ENCODE results near the gene UBQLN3. TPM values are rescaled to one million over a fixed set of nuclear protein-coding genes. Genes with fewer than 3 reads are reported as not detected.

UBQLN3 gene
- total RNA-seq, 2 experiments from 2014 or later: not detected

GRCh38 chr11:5524756-5525155 is 15.0 kb upstream of the UBQLN3 start:
- Histone ChIP-seq H3K4me1 (ENCODE audit: insufficient read depth, low read length, poor library complexity, severe bottlenecking) (no peaks in the 10 kb centered on the region), H3K9me2 (ENCODE audit: insufficient read depth, low read length) (no peaks in the 10 kb centered on the region), H3K27ac (ENCODE audit: low read depth, low read length, poor library complexity, severe bottlenecking) (no peak overlapping the region), H2AFZ (ENCODE audit: low read length) (no peak overlapping the region), H3K9me3 (ENCODE audit: low read length) (no peaks in the 10 kb centered on the region), H3K4me3 (ENCODE audit: low read depth, low read length, poor library complexity, severe bottlenecking) (no peak overlapping the region), H3K79me2 (ENCODE audit: insufficient read depth, low read depth, low read length) (no peaks in the 10 kb centered on the region), H4K20me1 (ENCODE audit: insufficient read depth, low read length) (no peaks in the 10 kb centered on the region), H3K4me2 (ENCODE audit: low read length) (no peak overlapping the region), H3K36me3 (ENCODE audit: insufficient read depth, low read length) (no peaks in the 10 kb centered on the region)
- BruUV-seq (replicated peaks): no TSS peak
- ChIA-PET CTCF (ENCODE audit: unreplicated experiment) (no interaction called here), POLR2A (no interaction called here)
- no peak for DNase-seq (ENCODE audit: low spot score)
- TF ChIP-seq CTCF (conservative IDR thresholded peaks at IDR 0.05; ENCODE audit: low read length) (no peak), EZH2phosphoT487 (IDR thresholded peaks at IDR 0.05; ENCODE audit: borderline replicate concordance, low read depth, low read length) (no peak)
- intact Hi-C loops (cut with micrococcal nuclease; ENCODE audit: unreplicated experiment): no loop called here

GRCh38 chr11:5522308-5522707 is 12.6 kb upstream of the UBQLN3 start:
- H4K20me1 ChIP-seq (ENCODE audit: insufficient read depth, low read length): no peaks in the 10 kb centered on the region
- ChIA-PET CTCF (ENCODE audit: unreplicated experiment) (no interaction called here), POLR2A (no interaction called here)
- TF ChIP-seq CTCF (conservative IDR thresholded peaks at IDR 0.05; ENCODE audit: low read length): no peak
- TF ChIP-seq EZH2phosphoT487 (IDR thresholded peaks at IDR 0.05; ENCODE audit: borderline replicate concordance, low read depth, low read length): no peak
- H3K4me3 ChIP-seq (ENCODE audit: low read depth, low read length, poor library complexity, severe bottlenecking): no peak overlapping the region
- H3K4me2 ChIP-seq (ENCODE audit: low read length): no peak overlapping the region
- no peaks in the 10 kb centered on the region for H3K36me3 ChIP-seq (ENCODE audit: insufficient read depth, low read length)
- no peak for DNase-seq (ENCODE audit: low spot score)
- no TSS peak for BruUV-seq (replicated peaks)
- H3K27ac ChIP-seq (ENCODE audit: low read depth, low read length, poor library complexity, severe bottlenecking): no peak overlapping the region
- no peak overlapping the region for H2AFZ ChIP-seq (ENCODE audit: low read length)
- H3K79me2 ChIP-seq (ENCODE audit: insufficient read depth, low read depth, low read length): no peaks in the 10 kb centered on the region
- intact Hi-C loops (cut with micrococcal nuclease; ENCODE audit: unreplicated experiment): no loop called here
- H3K4me1 ChIP-seq (ENCODE audit: insufficient read depth, low read length, poor library complexity, severe bottlenecking): no peaks in the 10 kb centered on the region
- H3K9me3 ChIP-seq (ENCODE audit: low read length): no peaks in the 10 kb centered on the region
- no peaks in the 10 kb centered on the region for H3K9me2 ChIP-seq (ENCODE audit: insufficient read depth, low read length)

GRCh38 chr11:5521540-5521939 is 11.8 kb upstream of the UBQLN3 start:
- BruUV-seq (replicated peaks): no TSS peak
- intact Hi-C loops (cut with micrococcal nuclease; ENCODE audit: unreplicated experiment): no loop called here
- H3K4me2 ChIP-seq (ENCODE audit: low read length): no peak overlapping the region
- H3K79me2 ChIP-seq (ENCODE audit: insufficient read depth, low read depth, low read length): no peaks in the 10 kb centered on the region
- no peaks in the 10 kb centered on the region for H4K20me1 ChIP-seq (ENCODE audit: insufficient read depth, low read length)
- TF ChIP-seq CTCF (conservative IDR thresholded peaks at IDR 0.05; ENCODE audit: low read length): no peak
- ChIA-PET CTCF (ENCODE audit: unreplicated experiment) (no interaction called here), POLR2A (no interaction called here)
- no peak overlapping the region for H3K27ac ChIP-seq (ENCODE audit: low read depth, low read length, poor library complexity, severe bottlenecking)
- no peak for DNase-seq (ENCODE audit: low spot score)
- no peak overlapping the region for H2AFZ ChIP-seq (ENCODE audit: low read length)
- H3K9me2 ChIP-seq (ENCODE audit: insufficient read depth, low read length): no peaks in the 10 kb centered on the region
- H3K9me3 ChIP-seq (ENCODE audit: low read length): no peaks in the 10 kb centered on the region
- H3K36me3 ChIP-seq (ENCODE audit: insufficient read depth, low read length): no peaks in the 10 kb centered on the region
- no peak overlapping the region for H3K4me3 ChIP-seq (ENCODE audit: low read depth, low read length, poor library complexity, severe bottlenecking)
- H3K4me1 ChIP-seq (ENCODE audit: insufficient read depth, low read length, poor library complexity, severe bottlenecking): no peaks in the 10 kb centered on the region
